ENCODE results near the gene SLC30A2. TPM values are rescaled to one million over a fixed set of nuclear protein-coding genes. Genes with fewer than 3 reads are reported as not detected.

Gene SLC30A2
- total and polyA plus RNA-seq, 2 experiments from 2014 or later: 0.07 TPM; not detected in 1

DNA sequence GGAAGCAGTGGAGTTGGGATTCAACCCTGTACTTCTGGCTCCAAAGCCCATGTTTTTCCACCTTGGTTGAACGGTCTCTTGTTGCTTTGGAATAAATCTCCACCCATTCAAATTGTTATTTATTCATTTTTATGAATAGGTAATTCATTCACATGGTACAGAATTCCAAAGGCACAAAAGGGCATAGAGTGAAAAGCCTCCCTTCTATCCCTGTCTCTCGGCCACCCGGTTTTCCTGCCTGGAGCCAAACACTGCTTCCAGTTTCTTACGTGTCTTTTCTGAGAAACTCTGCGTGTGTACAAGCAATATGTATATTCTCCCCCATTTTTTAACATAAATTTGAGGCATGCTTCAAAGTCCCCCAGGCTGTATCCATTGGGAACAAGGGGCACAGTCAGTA lies 20.4 kb downstream of the SLC30A2 start:
- no peak overlapping the region for H3K27ac Mint-ChIP-seq

More for the DNA sequence above, 20.4 kb downstream of the SLC30A2 start:
- no peak overlapping the region for H3K4me3 Mint-ChIP-seq
- H3K4me1 Mint-ChIP-seq: peaks cover 11% of the 10 kb centered on the region
- Histone ChIP-seq H3K27me3 (ENCODE audit: insufficient read depth) (no peaks in the 10 kb centered on the region), H3K9me2 (ENCODE audit: insufficient read depth) (no peaks in the 10 kb centered on the region), H3K4me1 (ENCODE audit: insufficient read depth) (peaks cover 3% of the 10 kb centered on the region; the same call in 1 of the 2 replicates), H3F3A (replicated peaks; ENCODE audit: low read depth) (no peaks in the 10 kb centered on the region), H3K4me3 (no peak overlapping the region), H3K79me2 (replicated peaks; ENCODE audit: insufficient read depth) (no peaks in the 10 kb centered on the region), H2AFZ (no peak overlapping the region), H3K27ac (ENCODE audit: low read depth) (no peak overlapping the region), H3K36me3 (ENCODE audit: insufficient read depth) (no peaks in the 10 kb centered on the region), H4K20me1 (replicated peaks; ENCODE audit: insufficient read depth) (no peaks in the 10 kb centered on the region), H3K4me2 (no peak overlapping the region)
- DNase-seq (ENCODE audit: low spot score): no peak
- H3K9me3 Mint-ChIP-seq: no peaks in the 10 kb centered on the region
- H3K36me3 Mint-ChIP-seq (ENCODE audit: low read depth): no peaks in the 10 kb centered on the region
- no peak for ATAC-seq
- TF ChIP-seq NANOG (IDR thresholded peaks at IDR 0.05; ENCODE audit: borderline replicate concordance): no peak
- no peak for TF ChIP-seq POLR2AphosphoS5 (IDR thresholded peaks at IDR 0.05; ENCODE audit: low read depth)
- no peak for TF ChIP-seq ZNF114 (CRISPR knock-in tag; IDR thresholded peaks at IDR 0.05)
- TF ChIP-seq, protein P1, sequence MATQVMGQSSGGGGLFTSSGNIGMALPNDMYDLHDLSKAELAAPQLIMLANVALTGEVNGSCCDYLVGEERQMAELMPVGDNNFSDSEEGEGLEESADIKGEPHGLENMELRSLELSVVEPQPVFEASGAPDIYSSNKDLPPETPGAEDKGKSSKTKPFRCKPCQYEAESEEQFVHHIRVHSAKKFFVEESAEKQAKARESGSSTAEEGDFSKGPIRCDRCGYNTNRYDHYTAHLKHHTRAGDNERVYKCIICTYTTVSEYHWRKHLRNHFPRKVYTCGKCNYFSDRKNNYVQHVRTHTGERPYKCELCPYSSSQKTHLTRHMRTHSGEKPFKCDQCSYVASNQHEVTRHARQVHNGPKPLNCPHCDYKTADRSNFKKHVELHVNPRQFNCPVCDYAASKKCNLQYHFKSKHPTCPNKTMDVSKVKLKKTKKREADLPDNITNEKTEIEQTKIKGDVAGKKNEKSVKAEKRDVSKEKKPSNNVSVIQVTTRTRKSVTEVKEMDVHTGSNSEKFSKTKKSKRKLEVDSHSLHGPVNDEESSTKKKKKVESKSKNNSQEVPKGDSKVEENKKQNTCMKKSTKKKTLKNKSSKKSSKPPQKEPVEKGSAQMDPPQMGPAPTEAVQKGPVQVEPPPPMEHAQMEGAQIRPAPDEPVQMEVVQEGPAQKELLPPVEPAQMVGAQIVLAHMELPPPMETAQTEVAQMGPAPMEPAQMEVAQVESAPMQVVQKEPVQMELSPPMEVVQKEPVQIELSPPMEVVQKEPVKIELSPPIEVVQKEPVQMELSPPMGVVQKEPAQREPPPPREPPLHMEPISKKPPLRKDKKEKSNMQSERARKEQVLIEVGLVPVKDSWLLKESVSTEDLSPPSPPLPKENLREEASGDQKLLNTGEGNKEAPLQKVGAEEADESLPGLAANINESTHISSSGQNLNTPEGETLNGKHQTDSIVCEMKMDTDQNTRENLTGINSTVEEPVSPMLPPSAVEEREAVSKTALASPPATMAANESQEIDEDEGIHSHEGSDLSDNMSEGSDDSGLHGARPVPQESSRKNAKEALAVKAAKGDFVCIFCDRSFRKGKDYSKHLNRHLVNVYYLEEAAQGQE (IDR thresholded peaks at IDR 0.05; ENCODE audit: unreplicated experiment): no peak
- TF ChIP-seq JUNB (IDR thresholded peaks at IDR 0.05; ENCODE audit: unreplicated experiment): no peak
- TF ChIP-seq, protein P2, sequence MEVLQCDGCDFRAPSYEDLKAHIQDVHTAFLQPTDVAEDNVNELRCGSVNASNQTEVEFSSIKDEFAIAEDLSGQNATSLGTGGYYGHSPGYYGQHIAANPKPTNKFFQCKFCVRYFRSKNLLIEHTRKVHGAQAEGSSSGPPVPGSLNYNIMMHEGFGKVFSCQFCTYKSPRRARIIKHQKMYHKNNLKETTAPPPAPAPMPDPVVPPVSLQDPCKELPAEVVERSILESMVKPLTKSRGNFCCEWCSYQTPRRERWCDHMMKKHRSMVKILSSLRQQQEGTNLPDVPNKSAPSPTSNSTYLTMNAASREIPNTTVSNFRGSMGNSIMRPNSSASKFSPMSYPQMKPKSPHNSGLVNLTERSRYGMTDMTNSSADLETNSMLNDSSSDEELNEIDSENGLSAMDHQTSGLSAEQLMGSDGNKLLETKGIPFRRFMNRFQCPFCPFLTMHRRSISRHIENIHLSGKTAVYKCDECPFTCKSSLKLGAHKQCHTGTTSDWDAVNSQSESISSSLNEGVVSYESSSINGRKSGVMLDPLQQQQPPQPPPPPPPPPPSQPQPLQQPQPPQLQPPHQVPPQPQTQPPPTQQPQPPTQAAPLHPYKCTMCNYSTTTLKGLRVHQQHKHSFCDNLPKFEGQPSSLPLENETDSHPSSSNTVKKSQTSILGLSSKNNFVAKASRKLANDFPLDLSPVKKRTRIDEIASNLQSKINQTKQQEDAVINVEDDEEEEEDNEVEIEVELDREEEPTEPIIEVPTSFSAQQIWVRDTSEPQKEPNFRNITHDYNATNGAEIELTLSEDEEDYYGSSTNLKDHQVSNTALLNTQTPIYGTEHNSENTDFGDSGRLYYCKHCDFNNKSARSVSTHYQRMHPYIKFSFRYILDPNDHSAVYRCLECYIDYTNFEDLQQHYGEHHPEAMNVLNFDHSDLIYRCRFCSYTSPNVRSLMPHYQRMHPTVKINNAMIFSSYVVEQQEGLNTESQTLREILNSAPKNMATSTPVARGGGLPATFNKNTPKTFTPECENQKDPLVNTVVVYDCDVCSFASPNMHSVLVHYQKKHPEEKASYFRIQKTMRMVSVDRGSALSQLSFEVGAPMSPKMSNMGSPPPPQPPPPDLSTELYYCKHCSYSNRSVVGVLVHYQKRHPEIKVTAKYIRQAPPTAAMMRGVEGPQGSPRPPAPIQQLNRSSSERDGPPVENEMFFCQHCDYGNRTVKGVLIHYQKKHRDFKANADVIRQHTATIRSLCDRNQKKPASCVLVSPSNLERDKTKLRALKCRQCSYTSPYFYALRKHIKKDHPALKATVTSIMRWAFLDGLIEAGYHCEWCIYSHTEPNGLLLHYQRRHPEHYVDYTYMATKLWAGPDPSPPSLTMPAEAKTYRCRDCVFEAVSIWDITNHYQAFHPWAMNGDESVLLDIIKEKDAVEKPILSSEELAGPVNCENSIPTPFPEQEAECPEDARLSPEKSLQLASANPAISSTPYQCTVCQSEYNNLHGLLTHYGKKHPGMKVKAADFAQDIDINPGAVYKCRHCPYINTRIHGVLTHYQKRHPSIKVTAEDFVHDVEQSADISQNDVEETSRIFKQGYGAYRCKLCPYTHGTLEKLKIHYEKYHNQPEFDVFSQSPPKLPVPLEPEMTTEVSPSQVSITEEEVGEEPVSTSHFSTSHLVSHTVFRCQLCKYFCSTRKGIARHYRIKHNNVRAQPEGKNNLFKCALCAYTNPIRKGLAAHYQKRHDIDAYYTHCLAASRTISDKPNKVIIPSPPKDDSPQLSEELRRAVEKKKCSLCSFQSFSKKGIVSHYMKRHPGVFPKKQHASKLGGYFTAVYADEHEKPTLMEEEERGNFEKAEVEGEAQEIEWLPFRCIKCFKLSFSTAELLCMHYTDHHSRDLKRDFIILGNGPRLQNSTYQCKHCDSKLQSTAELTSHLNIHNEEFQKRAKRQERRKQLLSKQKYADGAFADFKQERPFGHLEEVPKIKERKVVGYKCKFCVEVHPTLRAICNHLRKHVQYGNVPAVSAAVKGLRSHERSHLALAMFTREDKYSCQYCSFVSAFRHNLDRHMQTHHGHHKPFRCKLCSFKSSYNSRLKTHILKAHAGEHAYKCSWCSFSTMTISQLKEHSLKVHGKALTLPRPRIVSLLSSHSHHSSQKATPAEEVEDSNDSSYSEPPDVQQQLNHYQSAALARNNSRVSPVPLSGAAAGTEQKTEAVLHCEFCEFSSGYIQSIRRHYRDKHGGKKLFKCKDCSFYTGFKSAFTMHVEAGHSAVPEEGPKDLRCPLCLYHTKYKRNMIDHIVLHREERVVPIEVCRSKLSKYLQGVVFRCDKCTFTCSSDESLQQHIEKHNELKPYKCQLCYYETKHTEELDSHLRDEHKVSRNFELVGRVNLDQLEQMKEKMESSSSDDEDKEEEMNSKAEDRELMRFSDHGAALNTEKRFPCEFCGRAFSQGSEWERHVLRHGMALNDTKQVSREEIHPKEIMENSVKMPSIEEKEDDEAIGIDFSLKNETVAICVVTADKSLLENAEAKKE (CRISPR knock-in tag; IDR thresholded peaks at IDR 0.05): no peak
- H3K27me3 Mint-ChIP-seq (ENCODE audit: insufficient read depth, low read depth, poor library complexity): peaks cover 2% of the 10 kb centered on the region
